T-helper 2 cell treated with Interferon-gamma antibody and Interleukin-4, amounts not matched to agents 5 μg/mL and 100 μg/mL, for 36 hours (primary cell): Measurements from ENCODE around the gene NRP2.
A peak's percentile ranks its signal among the peaks of the same experiment; 100 is the strongest.

ENCODE experiments used
- DNase-seq: peaks from one replicate; pipeline ENCODE4 v3.0.0; 2021; ENCODE audit warnings: low spot score
- H3K27ac Mint-ChIP-seq: one replicate; pipeline ENCODE4 v1.8.0; 2021; ENCODE audit warnings: mild to moderate bottlenecking, mixed read lengths
- H3K27me3 Mint-ChIP-seq: one replicate; pipeline ENCODE4 v1.8.0; 2021; ENCODE audit warnings: low read depth, mixed read lengths
- H3K36me3 Mint-ChIP-seq: one replicate; pipeline ENCODE4 v1.8.0; 2021; ENCODE audit warnings: low read depth, mixed read lengths
- H3K4me1 Mint-ChIP-seq: one replicate; pipeline ENCODE4 v1.8.0; 2021; ENCODE audit warnings: low read depth, mixed read lengths
- H3K4me3 Mint-ChIP-seq: one replicate; pipeline ENCODE4 v1.8.0; 2022; ENCODE audit warnings: mild to moderate bottlenecking, moderate library complexity, mixed read lengths
- H3K9me3 Mint-ChIP-seq: one replicate; pipeline ENCODE4 v1.8.0; 2021; ENCODE audit warnings: mixed read lengths

NRP2 gene, protein sequence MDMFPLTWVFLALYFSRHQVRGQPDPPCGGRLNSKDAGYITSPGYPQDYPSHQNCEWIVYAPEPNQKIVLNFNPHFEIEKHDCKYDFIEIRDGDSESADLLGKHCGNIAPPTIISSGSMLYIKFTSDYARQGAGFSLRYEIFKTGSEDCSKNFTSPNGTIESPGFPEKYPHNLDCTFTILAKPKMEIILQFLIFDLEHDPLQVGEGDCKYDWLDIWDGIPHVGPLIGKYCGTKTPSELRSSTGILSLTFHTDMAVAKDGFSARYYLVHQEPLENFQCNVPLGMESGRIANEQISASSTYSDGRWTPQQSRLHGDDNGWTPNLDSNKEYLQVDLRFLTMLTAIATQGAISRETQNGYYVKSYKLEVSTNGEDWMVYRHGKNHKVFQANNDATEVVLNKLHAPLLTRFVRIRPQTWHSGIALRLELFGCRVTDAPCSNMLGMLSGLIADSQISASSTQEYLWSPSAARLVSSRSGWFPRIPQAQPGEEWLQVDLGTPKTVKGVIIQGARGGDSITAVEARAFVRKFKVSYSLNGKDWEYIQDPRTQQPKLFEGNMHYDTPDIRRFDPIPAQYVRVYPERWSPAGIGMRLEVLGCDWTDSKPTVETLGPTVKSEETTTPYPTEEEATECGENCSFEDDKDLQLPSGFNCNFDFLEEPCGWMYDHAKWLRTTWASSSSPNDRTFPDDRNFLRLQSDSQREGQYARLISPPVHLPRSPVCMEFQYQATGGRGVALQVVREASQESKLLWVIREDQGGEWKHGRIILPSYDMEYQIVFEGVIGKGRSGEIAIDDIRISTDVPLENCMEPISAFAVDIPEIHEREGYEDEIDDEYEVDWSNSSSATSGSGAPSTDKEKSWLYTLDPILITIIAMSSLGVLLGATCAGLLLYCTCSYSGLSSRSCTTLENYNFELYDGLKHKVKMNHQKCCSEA

GRCh38 chr2:205682239-205682970, at the start of gene NRP2:
Gene NRP2 (plus strand): TSS chr2:205682501. CDS start chr2:205683291, 790 bp downstream.
- peak; percentile 78 for DNase-seq
- peak within 1 kb of the TSS; percentile 84 for H3K27ac Mint-ChIP-seq
- peaks cover 51% of the 10 kb centered on the region for H3K4me1 Mint-ChIP-seq
- H3K9me3 Mint-ChIP-seq, result no peaks in the 10 kb centered on the region
- H3K4me3 Mint-ChIP-seq, result peak within 1 kb of the TSS; percentile 86
- H3K27me3 Mint-ChIP-seq, result peaks cover 60% of the 10 kb centered on the region
- H3K36me3 Mint-ChIP-seq, result peaks cover 16% of the 10 kb centered on the region

GRCh38 chr2:205633994-205634393, 48.3 kb upstream of the NRP2 start:
- no peak overlapping the region for H3K27ac Mint-ChIP-seq
- H3K36me3 Mint-ChIP-seq, result no peaks in the 10 kb centered on the region
- peaks cover 32% of the 10 kb centered on the region for H3K4me1 Mint-ChIP-seq
- no peaks in the 10 kb centered on the region for H3K9me3 Mint-ChIP-seq
- H3K27me3 Mint-ChIP-seq, result no peaks in the 10 kb centered on the region
- no peak for DNase-seq
- H3K4me3 Mint-ChIP-seq, result no peak overlapping the region

- DNase-seq, result peak; percentile 34
- Mint-ChIP-seq H3K36me3 (no peaks in the 10 kb centered on the region), H3K4me1 (peaks cover 40% of the 10 kb centered on the region), H3K27me3 (no peaks in the 10 kb centered on the region), H3K9me3 (no peaks in the 10 kb centered on the region), H3K27ac (peak overlapping the region; percentile 90), H3K4me3 (peak overlapping the region; percentile 57)
These were observed 45.6 kb upstream of the NRP2 start for GRCh38 chr2:205636549-205637319.

- Mint-ChIP-seq H3K4me3 (peak overlapping the region; percentile 62), H3K27me3 (no peaks in the 10 kb centered on the region), H3K27ac (peak overlapping the region; percentile 80), H3K4me1 (peaks cover 40% of the 10 kb centered on the region), H3K9me3 (no peaks in the 10 kb centered on the region), H3K36me3 (no peaks in the 10 kb centered on the region)
- DNase-seq, result no peak
These were observed 45.0 kb upstream of the NRP2 start for GRCh38 chr2:205637320-205637602.

DNA sequence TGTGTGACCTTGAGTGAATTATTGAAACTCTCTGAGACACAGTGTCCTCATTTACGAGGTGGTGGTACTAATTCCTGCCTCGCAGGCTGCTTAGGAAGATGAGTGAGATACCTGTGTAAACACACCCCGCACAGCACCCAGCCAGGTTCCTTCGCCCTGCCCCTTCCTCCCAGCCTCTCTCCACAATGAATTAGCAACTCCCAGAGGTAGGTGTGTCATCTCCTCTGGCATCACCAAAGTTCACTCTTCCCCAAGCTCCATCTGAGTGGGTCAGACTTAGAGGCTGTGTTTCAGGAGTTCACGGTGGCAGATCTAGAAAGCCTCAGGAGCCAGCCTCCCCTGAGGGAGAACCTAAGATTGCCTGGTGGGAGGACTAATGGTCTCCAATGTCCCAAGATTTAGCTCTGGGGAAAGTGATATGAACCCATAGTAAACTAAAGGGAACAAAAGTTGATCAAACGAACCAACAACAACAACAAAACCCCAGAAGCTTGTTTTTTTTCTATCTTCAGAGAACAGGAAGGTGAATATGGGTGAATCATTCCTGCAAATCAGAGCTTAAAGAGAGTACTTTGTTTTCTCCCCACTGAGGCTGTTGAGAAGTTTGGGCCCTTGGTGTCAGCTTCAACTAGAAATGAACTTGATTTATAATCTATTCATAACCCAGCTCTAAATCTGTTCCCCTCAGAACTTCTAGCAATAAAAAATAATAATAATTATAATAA, 44.4 kb upstream of the NRP2 start:
- no peak for DNase-seq
- Mint-ChIP-seq H3K4me3 (peak overlapping the region; percentile 62), H3K4me1 (peaks cover 40% of the 10 kb centered on the region), H3K27me3 (no peaks in the 10 kb centered on the region), H3K27ac (peak overlapping the region; percentile 80), H3K36me3 (no peaks in the 10 kb centered on the region), H3K9me3 (no peaks in the 10 kb centered on the region)

GRCh38 chr2:205640716-205641115, 41.6 kb upstream of the NRP2 start:
- H3K27me3 Mint-ChIP-seq, result no peaks in the 10 kb centered on the region
- no peaks in the 10 kb centered on the region for H3K9me3 Mint-ChIP-seq
- H3K36me3 Mint-ChIP-seq, result no peaks in the 10 kb centered on the region
- H3K4me3 Mint-ChIP-seq, result peak overlapping the region; percentile 7
- DNase-seq, result no peak
- H3K4me1 Mint-ChIP-seq, result peaks cover 33% of the 10 kb centered on the region
- peak overlapping the region; percentile 53 for H3K27ac Mint-ChIP-seq

DNA sequence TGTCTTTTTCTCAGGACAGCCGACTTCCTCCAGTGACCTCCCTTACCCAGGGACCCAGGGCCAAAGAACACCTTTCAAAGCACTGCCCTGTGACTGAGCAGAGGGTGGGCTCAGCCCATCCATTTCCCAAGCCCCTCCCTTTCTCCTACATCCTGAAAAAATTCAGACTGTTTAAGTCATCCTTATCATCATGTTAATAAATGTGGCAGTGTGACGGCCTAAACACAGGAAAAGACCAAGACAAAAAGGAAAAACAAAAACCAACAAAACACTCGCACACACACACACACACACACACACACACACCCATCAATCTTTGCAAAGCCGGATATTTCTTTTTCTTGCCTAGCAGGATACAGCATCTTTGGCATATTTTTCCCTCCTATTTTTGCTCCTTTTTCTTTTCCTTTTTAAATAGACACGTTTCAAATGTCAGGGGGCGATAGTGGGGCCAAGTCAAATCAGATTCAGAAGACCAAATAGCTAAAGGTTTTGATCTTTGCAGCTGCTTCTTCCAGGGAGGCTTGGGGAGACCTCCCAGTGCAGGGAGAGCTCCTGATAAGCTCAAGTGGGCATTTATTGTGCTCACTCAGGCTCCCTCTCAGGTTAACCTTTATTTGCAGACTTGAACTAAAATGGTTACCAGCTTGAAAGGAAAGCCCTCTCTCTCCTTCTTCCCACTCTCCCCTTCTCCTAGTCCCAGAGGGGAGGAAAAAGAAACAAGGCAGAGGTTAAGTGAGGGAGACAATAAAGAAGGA, 39.5 kb upstream of the NRP2 start:
- Mint-ChIP-seq H3K9me3 (no peaks in the 10 kb centered on the region), H3K27ac (no peak overlapping the region), H3K27me3 (peaks cover 2% of the 10 kb centered on the region), H3K4me3 (no peak overlapping the region), H3K36me3 (no peaks in the 10 kb centered on the region), H3K4me1 (peaks cover 16% of the 10 kb centered on the region)
- DNase-seq, result no peak

GRCh38 chr2:205643391-205643885, 38.9 kb upstream of the NRP2 start:
- Mint-ChIP-seq H3K27ac (no peak overlapping the region), H3K36me3 (no peaks in the 10 kb centered on the region), H3K4me1 (peaks cover 12% of the 10 kb centered on the region), H3K4me3 (no peak overlapping the region), H3K27me3 (peaks cover 4% of the 10 kb centered on the region), H3K9me3 (no peaks in the 10 kb centered on the region)
- DNase-seq, result no peak

DNA sequence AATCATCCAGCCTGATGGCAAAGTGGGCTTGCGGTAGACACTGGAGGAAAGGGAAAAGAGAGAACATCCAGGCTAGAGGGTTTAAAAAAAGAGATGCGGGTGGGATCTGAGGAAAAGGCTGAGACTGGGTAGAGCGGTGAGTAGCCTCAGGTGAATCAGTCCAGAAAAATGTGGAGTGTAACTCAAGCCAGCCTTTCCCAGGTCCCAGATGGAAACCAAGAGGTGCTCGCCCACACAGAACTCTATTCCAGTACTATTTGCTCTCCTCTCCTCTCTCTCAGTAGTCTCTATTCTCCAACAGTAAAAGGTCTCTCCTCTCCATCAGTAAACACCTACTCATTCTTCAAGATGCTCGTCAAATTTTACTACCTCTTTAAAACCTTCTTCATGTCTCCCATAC, 38.3 kb upstream of the NRP2 start:
- Mint-ChIP-seq H3K4me1 (peaks cover 9% of the 10 kb centered on the region), H3K27ac (no peak overlapping the region), H3K9me3 (no peaks in the 10 kb centered on the region), H3K27me3 (peaks cover 4% of the 10 kb centered on the region), H3K4me3 (no peak overlapping the region), H3K36me3 (no peaks in the 10 kb centered on the region)
- DNase-seq, result no peak

- Mint-ChIP-seq H3K27me3 (peaks cover 4% of the 10 kb centered on the region), H3K4me1 (peaks cover 2% of the 10 kb centered on the region), H3K36me3 (no peaks in the 10 kb centered on the region), H3K4me3 (no peak overlapping the region), H3K27ac (no peak overlapping the region), H3K9me3 (no peaks in the 10 kb centered on the region)
- DNase-seq, result no peak
These were observed 35.6 kb upstream of the NRP2 start for GRCh38 chr2:205646680-205647079.

GRCh38 chr2:205650450-205650849, 31.9 kb upstream of the NRP2 start:
- no peaks in the 10 kb centered on the region for H3K9me3 Mint-ChIP-seq
- peaks cover 2% of the 10 kb centered on the region for H3K4me1 Mint-ChIP-seq
- no peaks in the 10 kb centered on the region for H3K36me3 Mint-ChIP-seq
- peaks cover 4% of the 10 kb centered on the region for H3K27me3 Mint-ChIP-seq
- no peak overlapping the region for H3K27ac Mint-ChIP-seq
- DNase-seq, result no peak
- H3K4me3 Mint-ChIP-seq, result no peak overlapping the region

DNA sequence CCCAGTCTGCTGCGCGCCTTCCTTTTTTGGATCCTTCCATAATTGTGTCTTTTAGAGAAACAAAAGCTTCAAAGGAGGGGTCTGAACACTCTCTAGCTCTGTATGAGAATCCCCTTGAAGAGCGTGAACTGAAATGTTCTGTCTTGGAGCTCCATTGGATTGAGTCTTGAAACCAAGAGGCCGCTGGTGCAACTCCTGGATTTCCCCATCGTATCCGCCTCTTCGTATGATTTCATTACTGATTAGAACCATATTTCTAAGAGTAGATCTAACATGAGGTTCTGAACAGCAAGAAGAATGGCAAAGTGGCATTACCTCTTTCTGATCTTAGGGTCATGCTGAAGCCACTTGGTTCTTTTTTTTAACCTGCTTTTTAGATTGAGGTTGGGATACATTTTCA, 31.4 kb upstream of the NRP2 start:
- peaks cover 2% of the 10 kb centered on the region for H3K4me1 Mint-ChIP-seq
- H3K4me3 Mint-ChIP-seq, result no peak overlapping the region
- no peaks in the 10 kb centered on the region for H3K36me3 Mint-ChIP-seq
- no peaks in the 10 kb centered on the region for H3K9me3 Mint-ChIP-seq
- peaks cover 4% of the 10 kb centered on the region for H3K27me3 Mint-ChIP-seq
- H3K27ac Mint-ChIP-seq, result no peak overlapping the region
- DNase-seq, result no peak
